Duodenal mucosa (tissue), 2 donors: ENCODE results near the gene ODF2L.
A peak's percentile ranks its signal among the peaks of the same experiment; 100 is the strongest.

Source experiments
- H3K27ac ChIP-seq: one replicate; pipeline ENCODE4 v1.7.0; 2013; ENCODE audit warnings: low read depth, low read length
- H3K27me3 ChIP-seq, 2 donors: one replicate each; pipeline ENCODE4 v1.7.0; 2013; ENCODE audit warnings: low read length in 2 of 2, control low read depth in 1 of 2; ENCODE audit not compliant: insufficient read depth in 2 of 2, control insufficient read depth in 1 of 2
- H3K36me3 ChIP-seq, 2 donors: one replicate each; pipeline ENCODE4 v1.7.0; 2013; ENCODE audit warnings: low read length in 2 of 2, control low read depth in 1 of 2; ENCODE audit not compliant: insufficient read depth in 2 of 2, control insufficient read depth in 1 of 2
- H3K4me1 ChIP-seq, 2 donors: one replicate each; pipeline ENCODE4 v1.7.0; 2013; ENCODE audit warnings: low read length in 2 of 2, control low read depth in 1 of 2; ENCODE audit not compliant: insufficient read depth in 2 of 2, control insufficient read depth in 1 of 2
- H3K4me3 ChIP-seq, 2 donors: one replicate each; pipeline ENCODE4 v1.7.0; 2013; ENCODE audit warnings: low read length in 2 of 2, low read depth in 1 of 2
- H3K9ac ChIP-seq, 2 donors: one replicate each; pipeline ENCODE4 v1.7.0; 2013; ENCODE audit warnings: low read length in 2 of 2, low read depth in 1 of 2
- H3K9me3 ChIP-seq, 2 donors: one replicate each; pipeline ENCODE4 v1.7.0; 2013; ENCODE audit warnings: low read length in 2 of 2, control low read depth in 1 of 2; ENCODE audit not compliant: control insufficient read depth in 1 of 2

Gene ODF2L, protein sequence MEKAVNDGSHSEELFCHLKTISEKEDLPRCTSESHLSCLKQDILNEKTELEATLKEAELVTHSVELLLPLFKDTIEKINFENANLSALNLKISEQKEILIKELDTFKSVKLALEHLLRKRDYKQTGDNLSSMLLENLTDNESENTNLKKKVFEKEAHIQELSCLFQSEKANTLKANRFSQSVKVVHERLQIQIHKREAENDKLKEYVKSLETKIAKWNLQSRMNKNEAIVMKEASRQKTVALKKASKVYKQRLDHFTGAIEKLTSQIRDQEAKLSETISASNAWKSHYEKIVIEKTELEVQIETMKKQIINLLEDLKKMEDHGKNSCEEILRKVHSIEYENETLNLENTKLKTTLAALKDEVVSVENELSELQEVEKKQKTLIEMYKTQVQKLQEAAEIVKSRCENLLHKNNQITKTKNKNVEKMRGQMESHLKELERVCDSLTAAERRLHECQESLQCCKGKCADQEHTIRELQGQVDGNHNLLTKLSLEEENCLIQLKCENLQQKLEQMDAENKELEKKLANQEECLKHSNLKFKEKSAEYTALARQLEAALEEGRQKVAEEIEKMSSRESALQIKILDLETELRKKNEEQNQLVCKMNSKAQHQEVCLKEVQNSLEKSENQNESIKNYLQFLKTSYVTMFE

GRCh38 chr1:86395751-86396497 is at the start of gene ODF2L:
Gene ODF2L (minus strand): TSS chr1:86396323. CDS start chr1:86387027, 9,296 bp downstream.
- Histone ChIP-seq H3K27ac (peak within 1 kb of the TSS; percentile 65), H3K9me3 (no peaks in the 10 kb centered on the region), H3K36me3 (no peaks in the 10 kb centered on the region), H3K9ac (peak within 1 kb of the TSS; percentile 79 to 82), H3K4me1 (peaks cover 13% of the 10 kb centered on the region in 2 donors), H3K27me3 (no peaks in the 10 kb centered on the region), H3K4me3 (peak within 1 kb of the TSS; percentile 92 to 96)

GRCh38 chr1:86445919-86446318 is 49.8 kb upstream of the ODF2L start:
- Histone ChIP-seq H3K4me1 (no peaks in the 10 kb centered on the region), H3K9me3 (no peaks in the 10 kb centered on the region), H3K36me3 (no peaks in the 10 kb centered on the region), H3K27ac (no peak overlapping the region), H3K4me3 (no peak overlapping the region), H3K27me3 (no peaks in the 10 kb centered on the region), H3K9ac (no peak overlapping the region)

DNA sequence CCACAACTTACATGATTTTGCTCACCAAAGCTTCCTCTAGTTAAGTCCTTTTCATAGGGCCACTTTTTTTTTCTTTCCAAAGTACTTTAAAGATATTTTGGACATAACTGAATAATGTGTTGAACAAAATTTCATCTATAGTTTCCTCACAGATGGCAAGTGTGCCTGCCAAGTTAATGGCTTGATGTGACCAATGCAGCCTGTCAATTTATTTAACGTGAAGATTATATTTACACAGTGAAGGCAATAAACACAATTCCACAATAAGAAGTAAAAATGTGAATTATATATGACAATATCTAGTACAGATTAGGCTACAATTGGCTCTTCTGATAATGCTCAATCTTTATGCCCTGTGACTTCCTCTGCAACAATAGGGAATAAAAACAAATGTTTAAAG is 45.9 kb upstream of the ODF2L start:
- H3K4me3 ChIP-seq = no peak overlapping the region
- H3K27me3 ChIP-seq = no peaks in the 10 kb centered on the region
- H3K9ac ChIP-seq = no peak overlapping the region

GRCh38 chr1:86441581-86441980 is 45.5 kb upstream of the ODF2L start:
- Histone ChIP-seq H3K4me1 (no peaks in the 10 kb centered on the region), H3K27me3 (no peaks in the 10 kb centered on the region), H3K9ac (no peak overlapping the region), H3K36me3 (no peaks in the 10 kb centered on the region), H3K9me3 (no peaks in the 10 kb centered on the region), H3K27ac (no peak overlapping the region), H3K4me3 (no peak overlapping the region)

More for the DNA sequence above, 45.9 kb upstream of the ODF2L start:
- Histone ChIP-seq H3K4me1 (no peaks in the 10 kb centered on the region), H3K36me3 (no peaks in the 10 kb centered on the region), H3K9me3 (no peaks in the 10 kb centered on the region), H3K27ac (no peak overlapping the region)

GRCh38 chr1:86436041-86436440 is 39.9 kb upstream of the ODF2L start:
- Histone ChIP-seq H3K9ac (no peak overlapping the region), H3K36me3 (no peaks in the 10 kb centered on the region), H3K9me3 (no peaks in the 10 kb centered on the region), H3K4me1 (no peaks in the 10 kb centered on the region), H3K27ac (no peak overlapping the region), H3K4me3 (no peak overlapping the region), H3K27me3 (no peaks in the 10 kb centered on the region)

GRCh38 chr1:86435327-86435726 is 39.2 kb upstream of the ODF2L start:
- Histone ChIP-seq H3K36me3 (no peaks in the 10 kb centered on the region), H3K27me3 (no peaks in the 10 kb centered on the region), H3K4me3 (no peak overlapping the region), H3K4me1 (no peaks in the 10 kb centered on the region), H3K9ac (no peak overlapping the region), H3K27ac (no peak overlapping the region), H3K9me3 (no peaks in the 10 kb centered on the region)

DNA sequence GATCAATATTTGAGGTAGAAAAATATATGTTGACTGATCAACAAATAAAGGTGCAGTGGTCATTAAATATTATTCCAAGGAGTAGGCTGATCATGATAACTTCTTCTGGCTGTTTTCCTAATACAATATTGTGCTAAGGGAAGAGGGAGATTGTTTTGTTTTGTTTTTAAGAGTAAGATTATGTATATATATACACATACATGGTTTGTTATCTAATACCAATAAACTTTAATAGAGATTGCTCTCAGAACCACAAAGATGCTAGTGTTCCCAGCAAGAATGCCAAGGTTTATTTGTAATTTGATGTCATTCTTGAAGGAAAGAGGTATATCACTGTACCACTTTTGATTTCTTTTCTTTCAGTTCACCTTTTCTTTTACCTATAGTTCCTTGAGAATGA is 37.9 kb upstream of the ODF2L start:
- Histone ChIP-seq H3K9me3 (no peaks in the 10 kb centered on the region), H3K4me1 (no peaks in the 10 kb centered on the region), H3K9ac (no peak overlapping the region), H3K4me3 (no peak overlapping the region), H3K27ac (no peak overlapping the region), H3K36me3 (no peaks in the 10 kb centered on the region), H3K27me3 (no peaks in the 10 kb centered on the region)

- Histone ChIP-seq H3K4me1 (no peaks in the 10 kb centered on the region), H3K9me3 (no peaks in the 10 kb centered on the region)
Observed at GRCh38 chr1:86430376-86430775, 34.3 kb upstream of the ODF2L start.

GRCh38 chr1:86429835-86430234 is 33.7 kb upstream of the ODF2L start:
- Histone ChIP-seq H3K9me3 (no peaks in the 10 kb centered on the region), H3K36me3 (no peaks in the 10 kb centered on the region), H3K9ac (no peak overlapping the region), H3K4me1 (no peaks in the 10 kb centered on the region), H3K27me3 (no peaks in the 10 kb centered on the region), H3K27ac (no peak overlapping the region), H3K4me3 (no peak overlapping the region)

More at GRCh38 chr1:86430376-86430775, 34.3 kb upstream of the ODF2L start:
- Histone ChIP-seq H3K4me3 (no peak overlapping the region), H3K9ac (no peak overlapping the region), H3K36me3 (no peaks in the 10 kb centered on the region), H3K27me3 (no peaks in the 10 kb centered on the region), H3K27ac (no peak overlapping the region)
